SK-N-SH (cell line): ENCODE results near the gene NIPSNAP3A. TPM values are rescaled to one million over a fixed set of nuclear protein-coding genes. Genes with fewer than 3 reads are reported as not detected.
"Not testable (repeated sequence)": the region's sequence is repeated elsewhere in the genome, so short reads cannot be mapped to it uniquely, and the experiment has no call there.

ENCODE experiments used
- CTCF ChIA-PET: fragments of 300-600, 350-600 bp; formaldehyde crosslinking; extraction: SDS; loops from one replicate; lab custom pipeline; 2021; lab: Yijun Ruan, JAX
- POLR2A ChIA-PET: fragments of 350-600 bp; sonication (Branson Sonifier 250); formaldehyde crosslinking; extraction: SDS; loops from one replicate; lab custom pipeline; 2020; ENCODE audit warnings: antibody characterized with exemption, inconsistent platforms; lab: Yijun Ruan, JAX
- DNase-seq: peaks from one replicate; pipeline ENCODE4 v3.0.0; 2012
- H2AFZ ChIP-seq: fragments of 200-600 bp; sonication (generic); 2 replicates; pipeline ENCODE4 v1.8.1; 2016; ENCODE audit warnings: antibody characterized with exemption, mild to moderate bottlenecking, low read depth
- H3F3A ChIP-seq: fragments of 200-600 bp; sonication (generic); replicated peaks from 2 replicates; pipeline ENCODE3; 2016; ENCODE audit warnings: antibody characterized with exemption, mild to moderate bottlenecking; ENCODE audit not compliant: insufficient read depth
- H3K27ac ChIP-seq, 2 experiments: fragments of 200-500 bp in 1 of 2; fragments of 200-600 bp in 1 of 2; sonication (Bioruptor generic) in 1 of 2; sonication (generic), shearing (Covaris generic) in 1 of 2; 2 replicates each; pipeline versions ENCODE4 v1.5.1 to v1.6.1; 2014 to 2016; ENCODE audit warnings: low read depth in 2 of 2, inconsistent platforms in 1 of 2, low read length in 1 of 2, mild to moderate bottlenecking in 1 of 2, mixed read lengths in 1 of 2
- H3K27me3 ChIP-seq: fragments of 200-600 bp; sonication (generic), shearing (Covaris generic); 2 replicates; pipeline ENCODE4 v1.6.1; 2016; ENCODE audit warnings: mixed run types; ENCODE audit not compliant: insufficient read depth
- H3K36me3 ChIP-seq, 2 experiments: fragments of 200-500 bp in 1 of 2; fragments of 200-600 bp in 1 of 2; sonication (Bioruptor generic) in 1 of 2; sonication (generic) in 1 of 2; replicated peaks in 1 of 2; 2 replicates each; pipeline versions ENCODE3 to v1.5.1; 2014 to 2016; ENCODE audit warnings: low read length in 1 of 2, mild to moderate bottlenecking in 1 of 2; ENCODE audit not compliant: insufficient read depth in 2 of 2, control insufficient read depth in 1 of 2
- H3K4me1 ChIP-seq, 2 experiments: fragments of 200-500 bp in 1 of 2; fragments of 200-600 bp in 1 of 2; sonication (Bioruptor generic) in 1 of 2; sonication (generic), shearing (Covaris generic) in 1 of 2; 2 replicates each; pipeline versions ENCODE4 v1.5.1 to v1.6.1; 2014 to 2016; ENCODE audit warnings: low read depth in 1 of 2, low read length in 1 of 2, mixed run types in 1 of 2; ENCODE audit not compliant: insufficient read depth in 2 of 2, control insufficient read depth in 1 of 2
- H3K4me2 ChIP-seq: fragments of 200-600 bp; sonication (generic), shearing (Covaris generic); 2 replicates; pipeline ENCODE4 v1.6.1; 2017; ENCODE audit warnings: mixed run types
- H3K4me3 ChIP-seq, 2 experiments: fragments of 200-500 bp in 1 of 2; fragments of 200-600 bp in 1 of 2; sonication (Bioruptor generic) in 1 of 2; sonication (generic), shearing (Covaris generic) in 1 of 2; 2 replicates each; pipeline versions ENCODE4 v1.5.1 to v1.8.1; 2014 to 2016; ENCODE audit warnings: low read depth in 2 of 2, inconsistent platforms in 1 of 2, low read length in 1 of 2, mild to moderate bottlenecking in 1 of 2, mixed read lengths in 1 of 2, moderate library complexity in 1 of 2
- H3K79me2 ChIP-seq: fragments of 200-600 bp; sonication (generic); 2 replicates; pipeline ENCODE4 v1.8.1; 2017; ENCODE audit warnings: mild to moderate bottlenecking; ENCODE audit not compliant: insufficient read depth
- H3K9ac ChIP-seq: fragments of 200-600 bp; sonication (generic); 2 replicates; pipeline ENCODE4 v1.6.1; 2017; ENCODE audit warnings: mixed run types
- H3K9me2 ChIP-seq: fragments of 200-600 bp; sonication (generic); 2 replicates; pipeline ENCODE4 v1.6.1; 2017; ENCODE audit warnings: mixed run types
- H3K9me3 ChIP-seq: fragments of 200-600 bp; sonication (generic); 2 replicates; pipeline ENCODE4 v1.6.1; 2017; ENCODE audit warnings: mixed run types, mild to moderate bottlenecking, moderate library complexity
- H4K20me1 ChIP-seq: fragments of 200-600 bp; sonication (generic); 2 replicates; pipeline ENCODE4 v1.6.1; 2017; ENCODE audit warnings: mild to moderate bottlenecking, mixed run types; ENCODE audit not compliant: insufficient read depth
- CTCF ChIP-seq: fragments of 200-600 bp; sonication (generic); IDR thresholded peaks from 2 replicates; pipeline ENCODE4 v1.6.1; 2017; ENCODE audit warnings: antibody characterized with exemption, mild to moderate bottlenecking, moderate library complexity
- ELF1 ChIP-seq: IDR thresholded peaks from 2 replicates; pipeline ENCODE4 v1.4.0; 2012
- EZH2phosphoT487 ChIP-seq: fragments of 200-600 bp; sonication (generic); IDR thresholded peaks from 2 replicates; pipeline ENCODE4 v1.6.1; 2017; ENCODE audit warnings: low read depth, mixed run types, mild to moderate bottlenecking, antibody characterized with exemption, moderate library complexity, borderline replicate concordance
- FOSL2 ChIP-seq: IDR thresholded peaks from 2 replicates; pipeline ENCODE4 v1.4.0; 2012; ENCODE audit warnings: low read depth, mild to moderate bottlenecking, moderate library complexity, borderline replicate concordance
- GATA2 ChIP-seq: sonication (generic); formaldehyde crosslinking; IDR thresholded peaks from 2 replicates; pipeline ENCODE4 v1.5.0; 2020; ENCODE audit warnings: mild to moderate bottlenecking, missing genetic modification reagents
- JUND ChIP-seq: IDR thresholded peaks from 2 replicates; pipeline ENCODE4 v1.4.0; 2012
- MXI1 ChIP-seq: IDR thresholded peaks from 2 replicates; pipeline ENCODE4 v1.6.1; 2012; ENCODE audit warnings: mild to moderate bottlenecking, low read depth, low read length, improper control_type of control experiment
- POLR2AphosphoS5 ChIP-seq: IDR thresholded peaks from 2 replicates; pipeline ENCODE4 v1.6.1; 2012; ENCODE audit warnings: low read depth, low read length
- RAD21 ChIP-seq: IDR thresholded peaks from 2 replicates; pipeline ENCODE4 v1.6.1; 2012; ENCODE audit warnings: mild to moderate bottlenecking, low read length
- RCOR1 ChIP-seq: fragments of 150-350 bp; IDR thresholded peaks from 2 replicates; pipeline ENCODE4 v1.6.1; 2017; ENCODE audit warnings: antibody characterized with exemption, low read length
- RFX5 ChIP-seq: IDR thresholded peaks from 2 replicates; pipeline ENCODE4 v1.6.1; 2012; ENCODE audit warnings: mild to moderate bottlenecking, improper control_type of control experiment, low read length
- RXRA ChIP-seq: IDR thresholded peaks from 2 replicates; pipeline ENCODE4 v1.4.0; 2012; ENCODE audit warnings: low read depth, mild to moderate bottlenecking, borderline replicate concordance
- SIN3A ChIP-seq: IDR thresholded peaks from 2 replicates; pipeline ENCODE4 v1.6.1; 2012; ENCODE audit warnings: low read depth, mild to moderate bottlenecking, low read length, moderate library complexity, borderline replicate concordance
- SMC3 ChIP-seq: IDR thresholded peaks from 2 replicates; pipeline ENCODE4 v1.6.1; 2012; ENCODE audit warnings: low read depth, low read length, improper control_type of control experiment
- TAF1 ChIP-seq: IDR thresholded peaks from 2 replicates; pipeline ENCODE4 v1.6.1; 2012; ENCODE audit warnings: low read depth, mild to moderate bottlenecking, low read length, moderate library complexity, borderline replicate concordance
- TCF12 ChIP-seq: IDR thresholded peaks from 2 replicates; pipeline ENCODE4 v1.4.0; 2012
- USF2 ChIP-seq: fragments of 150-350 bp; IDR thresholded peaks from 2 replicates; pipeline ENCODE4 v1.6.1; 2017; ENCODE audit warnings: antibody characterized with exemption, low read length, low read depth, borderline replicate concordance
- WGBS: methylation state at CpG from one replicate; pipeline ENCODE4 v1.1.6; 2017; ENCODE audit warnings: low lambda C conversion rate; 5-methylcytosine and 5-hydroxymethylcytosine counted together
- polyA plus RNA-seq, 3 experiments: library from polyadenylated mRNA; depleted of rRNA; stranded (reverse); fragments of >200 nt; gene quantifications; 2 replicates each; pipeline ENCODE4 v1.2.3, GENCODE V29; 2012

Gene NIPSNAP3A
- polyA plus RNA-seq, 1 of the 3 experiments (the other 2 are of a cell fraction) = 29.2 TPM

GRCh38 chr9:104767507-104767906 lies 20.0 kb downstream of the NIPSNAP3A start:
- Histone ChIP-seq H3K9ac (no peak overlapping the region), H3F3A (peaks cover 1% of the 10 kb centered on the region), H4K20me1 (no peaks in the 10 kb centered on the region), H3K4me2 (no peak overlapping the region), H3K36me3 (no peaks in the 10 kb centered on the region), H3K79me2 (no peaks in the 10 kb centered on the region), H3K9me3 (no peaks in the 10 kb centered on the region), H3K27ac (no peak overlapping the region), H3K4me1 (no peaks in the 10 kb centered on the region), H2AFZ (no peak overlapping the region), H3K27me3 (no peaks in the 10 kb centered on the region), H3K9me2 (no peaks in the 10 kb centered on the region), H3K4me3 (no peak overlapping the region)
- ChIA-PET POLR2A (no interaction called here), CTCF (no interaction called here)
- DNase-seq = no peak
- TF ChIP-seq RFX5 = no peak
- TF ChIP-seq POLR2AphosphoS5 = no peak
- TF ChIP-seq USF2 = no peak
- TF ChIP-seq TAF1 = no peak
- TF ChIP-seq GATA2 (CRISPR knock-in tag) = no peak
- no peak for TF ChIP-seq TCF12
- no peak for TF ChIP-seq EZH2phosphoT487
- no peak for TF ChIP-seq CTCF
- 93% methylated on average over 3 of the region's 3 CpGs for WGBS

GRCh38 chr9:104769029-104769428 lies 21.5 kb downstream of the NIPSNAP3A start:
- DNase-seq, H3F3A ChIP-seq, H3K4me1 ChIP-seq, H3K4me2 ChIP-seq, H3K36me3 ChIP-seq, H4K20me1 ChIP-seq, POLR2A ChIA-PET, H3K27ac ChIP-seq, H3K4me3 ChIP-seq, H3K9me2 ChIP-seq, H3K9me3 ChIP-seq, H2AFZ ChIP-seq, H3K79me2 ChIP-seq, H3K27me3 ChIP-seq, H3K9ac ChIP-seq: not testable (repeated sequence)
- WGBS = 93% methylated on average over 12 of the region's 12 CpGs
- CTCF ChIA-PET = interaction anchor here (1.2 to 1.4 kb wide), 3 partner anchors 11 to 94 kb away, joined by 3 to 8 read pairs (median 3); no protein-coding TSS in a partner anchor

GRCh38 chr9:104769655-104770054 lies 22.2 kb downstream of the NIPSNAP3A start:
- Histone ChIP-seq H3K9me3 (no peaks in the 10 kb centered on the region), H4K20me1 (no peaks in the 10 kb centered on the region), H3K36me3 (no peaks in the 10 kb centered on the region), H2AFZ (no peak overlapping the region), H3K4me1 (no peaks in the 10 kb centered on the region), H3K79me2 (no peaks in the 10 kb centered on the region), H3K9me2 (no peaks in the 10 kb centered on the region), H3K27ac (no peak overlapping the region), H3K9ac (no peak overlapping the region), H3K4me2 (no peak overlapping the region), H3K4me3 (no peak overlapping the region), H3K27me3 (no peaks in the 10 kb centered on the region), H3F3A (no peaks in the 10 kb centered on the region)
- no peak for DNase-seq
- WGBS = 75% methylated on average over 2 of the region's 2 CpGs
- ChIA-PET CTCF (interaction anchor here (1.2 to 1.5 kb wide), 3 partner anchors 11 to 94 kb away, joined by 3 to 4 read pairs (median 3); no protein-coding TSS in a partner anchor), POLR2A (no interaction called here)
- TF ChIP-seq SMC3 (no peak), POLR2AphosphoS5 (no peak), RAD21 (no peak), MXI1 (no peak), GATA2 (CRISPR knock-in tag) (no peak), CTCF (no peak), RXRA (no peak), JUND (no peak), FOSL2 (no peak), USF2 (no peak), SIN3A (no peak), ELF1 (no peak), RFX5 (no peak), RCOR1 (no peak)
